Measurements from ENCODE around the gene ZSCAN10.
"Not testable (repeated sequence)": the region's sequence is repeated elsewhere in the genome, so short reads cannot be mapped to it uniquely, and the experiment has no call there.

Gene ZSCAN10

DNA sequence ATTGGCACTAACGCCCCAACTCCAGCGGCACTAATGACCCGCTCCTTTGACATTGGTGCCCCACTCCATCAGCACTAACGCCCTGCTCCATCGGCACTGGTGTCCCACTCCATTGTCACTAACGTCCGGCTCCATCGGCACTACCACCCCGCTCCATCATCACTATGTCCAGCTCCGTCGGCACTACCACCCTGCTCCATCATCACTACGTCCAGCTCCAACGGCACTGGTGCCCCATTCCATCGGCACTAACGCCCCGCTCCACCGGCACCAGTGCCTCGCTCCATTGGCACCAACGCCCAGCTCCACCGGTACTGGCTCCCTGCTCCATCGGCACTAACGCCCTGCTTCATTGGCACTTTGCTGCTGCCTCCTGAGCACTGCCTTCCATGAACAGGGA, 43.2 kb upstream of the ZSCAN10 start:
- Histone ChIP-seq H3K27me3 (ENCODE audit: low read depth, low read length) (no peaks in the 10 kb centered on the region), H3K9me3 (ENCODE audit: control insufficient read depth in 1 of 2, low read length in 2 of 2) (no peaks in the 10 kb centered on the region), H3K27ac (ENCODE audit: low read length) (no peak overlapping the region), H3K36me3 (ENCODE audit: control insufficient read depth in 1 of 2, insufficient read depth in 2 of 2, low read length in 2 of 2) (peaks cover 0 to 50% of the 10 kb centered on the region in 2 donors), H3K4me3 (ENCODE audit: low read depth in 1 of 2, low read length in 2 of 2) (no peak overlapping the region), H3K4me1 (ENCODE audit: control insufficient read depth in 1 of 2, insufficient read depth in 2 of 2, low read length in 2 of 2) (no peaks in the 10 kb centered on the region)

DNA sequence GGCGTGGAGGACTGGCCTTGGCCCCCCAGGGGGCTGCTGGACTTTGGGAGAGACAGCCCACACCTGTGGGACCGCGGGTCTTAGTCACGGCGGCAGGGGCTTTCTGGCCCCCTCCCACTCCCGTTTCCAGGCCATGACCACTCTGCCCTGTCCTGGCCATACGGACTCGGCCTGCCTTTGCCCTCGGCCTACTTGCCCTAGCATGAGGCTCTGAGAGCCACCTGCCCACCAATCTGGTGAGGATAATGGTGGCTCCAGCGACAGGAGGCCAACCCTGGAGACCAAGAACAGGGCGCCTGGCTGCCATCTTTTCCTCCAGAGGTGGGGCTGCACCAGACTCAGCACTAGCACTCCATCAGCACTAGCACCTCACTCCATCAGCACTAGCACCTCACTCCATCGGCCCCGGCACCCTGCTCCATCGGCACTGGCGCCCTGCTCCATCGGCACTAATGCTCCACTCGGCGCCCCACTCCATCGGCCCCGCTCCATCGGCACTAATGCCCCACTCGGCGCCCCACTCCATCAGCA, 42.8 kb upstream of the ZSCAN10 start:
- no peak overlapping the region for H3K27ac ChIP-seq (ENCODE audit: low read length)
- no peaks in the 10 kb centered on the region for H3K4me1 ChIP-seq (ENCODE audit: control insufficient read depth in 1 of 2, insufficient read depth in 2 of 2, low read length in 2 of 2)
- no peaks in the 10 kb centered on the region for H3K9me3 ChIP-seq (ENCODE audit: control insufficient read depth in 1 of 2, low read length in 2 of 2)
- no peak overlapping the region for H3K4me3 ChIP-seq (ENCODE audit: low read depth in 1 of 2, low read length in 2 of 2)
- H3K36me3 ChIP-seq (ENCODE audit: control insufficient read depth in 1 of 2, insufficient read depth in 2 of 2, low read length in 2 of 2), result peaks cover 0 to 50% of the 10 kb centered on the region in 2 donors
- H3K27me3 ChIP-seq (ENCODE audit: low read depth, low read length), result no peaks in the 10 kb centered on the region

DNA sequence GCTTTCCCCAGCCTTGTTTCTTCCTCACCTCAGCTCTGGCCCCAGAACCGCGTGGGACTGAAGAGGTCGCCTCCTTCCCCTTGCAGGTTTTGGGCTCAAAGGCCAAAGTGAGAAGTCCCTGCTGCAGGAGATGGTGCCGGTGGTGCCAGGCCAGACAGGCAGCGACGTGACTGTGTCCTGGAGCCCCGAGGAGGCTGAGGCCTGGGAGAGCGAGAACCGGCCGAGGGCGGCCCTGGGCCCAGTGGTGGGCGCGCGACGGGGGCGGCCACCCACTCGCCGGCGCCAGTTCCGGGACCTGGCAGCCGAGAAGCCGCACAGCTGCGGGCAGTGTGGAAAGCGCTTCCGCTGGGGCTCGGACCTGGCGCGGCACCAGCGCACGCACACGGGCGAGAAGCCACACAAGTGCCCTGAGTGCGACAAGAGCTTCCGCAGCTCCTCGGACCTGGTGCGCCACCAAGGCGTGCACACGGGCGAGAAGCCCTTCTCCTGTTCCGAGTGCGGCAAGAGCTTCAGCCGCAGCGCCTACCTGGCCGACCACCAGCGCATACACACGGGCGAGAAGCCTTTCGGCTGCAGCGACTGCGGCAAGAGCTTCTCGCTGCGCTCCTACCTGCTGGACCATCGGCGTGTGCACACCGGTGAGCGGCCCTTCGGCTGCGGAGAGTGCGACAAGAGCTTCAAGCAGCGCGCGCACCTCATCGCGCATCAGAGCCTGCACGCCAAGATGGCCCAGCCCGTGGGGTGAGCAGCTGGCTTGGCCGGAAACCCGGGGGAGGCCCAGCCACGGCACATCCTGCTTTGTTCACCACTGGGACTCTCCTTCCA, 41.7 kb upstream of the ZSCAN10 start:
- H3K4me3 ChIP-seq (ENCODE audit: low read depth in 1 of 2, low read length in 2 of 2), result no peak overlapping the region
- peaks cover 0 to 50% of the 10 kb centered on the region in 2 donors for H3K36me3 ChIP-seq (ENCODE audit: control insufficient read depth in 1 of 2, insufficient read depth in 2 of 2, low read length in 2 of 2)

DNA sequence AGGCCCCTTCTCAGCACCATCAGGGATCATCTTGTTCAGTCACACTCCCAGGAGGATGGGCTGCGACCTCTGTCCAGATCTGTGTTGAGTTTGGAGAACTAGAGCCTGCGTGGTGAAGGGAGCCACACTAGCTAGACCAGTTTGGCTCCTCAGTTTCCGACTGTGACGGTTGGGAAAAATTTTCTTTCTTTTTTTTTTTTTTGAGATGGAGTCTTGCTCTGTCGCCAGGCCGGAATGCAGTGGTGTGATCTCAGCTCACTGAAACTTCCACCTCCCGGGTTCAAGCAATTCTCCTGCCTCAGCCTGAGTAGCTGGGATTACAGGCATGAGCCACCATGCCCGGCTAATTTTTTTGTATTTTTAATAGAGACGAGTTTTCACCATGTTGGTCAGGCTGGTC, 40.5 kb upstream of the ZSCAN10 start:
- H3K36me3 ChIP-seq (ENCODE audit: control insufficient read depth in 1 of 2, insufficient read depth in 2 of 2, low read length in 2 of 2), result peaks cover 0 to 50% of the 10 kb centered on the region in 2 donors
- not testable (repeated sequence) for H3K4me1 ChIP-seq (ENCODE audit: control insufficient read depth in 1 of 2, insufficient read depth in 2 of 2, low read length in 2 of 2); H3K9me3 ChIP-seq (ENCODE audit: control insufficient read depth in 1 of 2, low read length in 2 of 2); H3K27me3 ChIP-seq (ENCODE audit: low read depth, low read length); H3K4me3 ChIP-seq (ENCODE audit: low read depth in 1 of 2, low read length in 2 of 2); H3K27ac ChIP-seq (ENCODE audit: low read length)

More for the DNA sequence above, 41.7 kb upstream of the ZSCAN10 start:
- Histone ChIP-seq H3K4me1 (ENCODE audit: control insufficient read depth in 1 of 2, insufficient read depth in 2 of 2, low read length in 2 of 2) (peaks cover 4 to 5% of the 10 kb centered on the region in 2 donors), H3K27ac (ENCODE audit: low read length) (no peak overlapping the region), H3K9me3 (ENCODE audit: control insufficient read depth in 1 of 2, low read length in 2 of 2) (no peaks in the 10 kb centered on the region), H3K27me3 (ENCODE audit: low read depth, low read length) (no peaks in the 10 kb centered on the region)

DNA sequence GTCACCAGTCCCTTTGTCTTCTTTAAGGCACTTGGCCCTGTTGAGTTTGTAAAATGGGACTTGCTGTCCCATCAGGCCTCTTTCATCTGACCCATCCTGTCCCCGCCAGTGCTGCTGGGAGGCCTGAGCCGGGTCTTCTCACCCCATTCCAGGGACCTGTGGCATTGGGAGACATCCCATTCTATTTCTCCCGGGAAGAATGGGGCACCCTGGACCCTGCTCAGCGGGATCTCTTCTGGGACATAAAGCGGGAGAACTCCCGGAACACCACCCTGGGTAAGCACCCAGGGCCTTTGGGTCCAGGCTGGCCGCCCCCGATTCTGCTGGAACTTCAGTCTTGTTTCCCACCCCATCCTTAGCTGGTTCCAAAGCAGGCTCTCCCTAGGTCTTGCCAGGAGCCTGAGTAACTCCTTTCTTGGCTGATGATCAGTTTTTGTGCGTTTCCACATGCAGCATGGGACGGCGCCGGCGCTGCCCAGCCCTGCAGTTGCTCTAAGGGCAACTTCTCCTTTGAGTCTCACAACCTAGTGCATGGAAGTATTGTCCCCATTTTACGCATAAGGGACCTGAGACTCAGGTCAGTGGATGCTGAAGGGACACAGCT, 39.8 kb upstream of the ZSCAN10 start:
- H3K27me3 ChIP-seq (ENCODE audit: low read depth, low read length), result no peaks in the 10 kb centered on the region
- peaks cover 0 to 50% of the 10 kb centered on the region in 2 donors for H3K36me3 ChIP-seq (ENCODE audit: control insufficient read depth in 1 of 2, insufficient read depth in 2 of 2, low read length in 2 of 2)
- H3K4me1 ChIP-seq (ENCODE audit: control insufficient read depth in 1 of 2, insufficient read depth in 2 of 2, low read length in 2 of 2), result peaks cover 4 to 10% of the 10 kb centered on the region in 2 donors
- H3K27ac ChIP-seq (ENCODE audit: low read length), result no peak overlapping the region
- no peak overlapping the region for H3K4me3 ChIP-seq (ENCODE audit: low read depth in 1 of 2, low read length in 2 of 2)
- no peaks in the 10 kb centered on the region for H3K9me3 ChIP-seq (ENCODE audit: control insufficient read depth in 1 of 2, low read length in 2 of 2)

DNA sequence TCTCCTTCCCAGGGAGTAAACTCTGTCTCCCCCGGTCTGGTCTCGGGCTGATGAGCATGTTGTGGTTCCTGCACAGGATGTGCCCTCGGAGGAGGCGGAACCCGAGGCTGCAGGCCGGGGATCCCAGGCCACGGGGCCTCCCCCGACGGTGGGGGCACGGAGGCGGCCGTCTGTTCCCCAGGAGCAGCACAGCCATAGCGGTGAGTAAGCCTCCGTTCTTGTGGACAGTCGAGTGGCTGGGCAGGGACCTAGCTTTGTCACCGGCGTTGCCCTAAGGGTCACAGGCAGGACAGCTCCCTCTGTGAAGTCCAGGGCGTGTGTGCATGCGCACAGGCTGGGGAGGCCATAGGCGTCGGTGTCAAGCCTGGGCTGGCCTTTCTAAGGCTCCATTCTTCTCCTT, 39.2 kb upstream of the ZSCAN10 start:
- Histone ChIP-seq H3K27me3 (ENCODE audit: low read depth, low read length) (no peaks in the 10 kb centered on the region), H3K36me3 (ENCODE audit: control insufficient read depth in 1 of 2, insufficient read depth in 2 of 2, low read length in 2 of 2) (peaks cover 0 to 50% of the 10 kb centered on the region in 2 donors), H3K9me3 (ENCODE audit: control insufficient read depth in 1 of 2, low read length in 2 of 2) (no peaks in the 10 kb centered on the region), H3K27ac (ENCODE audit: low read length) (no peak overlapping the region), H3K4me1 (ENCODE audit: control insufficient read depth in 1 of 2, insufficient read depth in 2 of 2, low read length in 2 of 2) (peaks cover 4 to 14% of the 10 kb centered on the region in 2 donors), H3K4me3 (ENCODE audit: low read depth in 1 of 2, low read length in 2 of 2) (no peak overlapping the region)

DNA sequence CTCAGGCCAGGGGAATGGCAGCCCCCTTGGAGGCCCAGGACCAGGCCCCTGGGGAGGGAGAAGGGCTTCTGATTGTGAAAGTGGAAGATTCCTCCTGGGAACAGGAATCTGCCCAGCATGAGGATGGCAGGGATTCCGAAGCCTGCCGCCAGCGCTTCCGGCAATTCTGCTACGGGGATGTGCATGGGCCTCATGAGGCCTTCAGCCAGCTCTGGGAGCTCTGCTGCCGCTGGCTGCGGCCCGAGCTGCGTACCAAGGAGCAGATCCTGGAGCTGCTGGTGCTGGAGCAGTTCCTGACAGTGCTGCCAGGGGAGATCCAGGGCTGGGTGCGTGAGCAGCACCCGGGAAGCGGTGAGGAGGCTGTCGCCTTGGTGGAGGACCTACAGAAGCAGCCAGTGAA, 38.2 kb upstream of the ZSCAN10 start:
- Histone ChIP-seq H3K36me3 (ENCODE audit: control insufficient read depth in 1 of 2, insufficient read depth in 2 of 2, low read length in 2 of 2) (peaks cover 0 to 40% of the 10 kb centered on the region in 2 donors), H3K9me3 (ENCODE audit: control insufficient read depth in 1 of 2, low read length in 2 of 2) (no peaks in the 10 kb centered on the region), H3K27ac (ENCODE audit: low read length) (no peak overlapping the region), H3K4me1 (ENCODE audit: control insufficient read depth in 1 of 2, insufficient read depth in 2 of 2, low read length in 2 of 2) (peaks cover 4 to 20% of the 10 kb centered on the region in 2 donors), H3K4me3 (ENCODE audit: low read depth in 1 of 2, low read length in 2 of 2) (no peak overlapping the region), H3K27me3 (ENCODE audit: low read depth, low read length) (no peaks in the 10 kb centered on the region)

DNA sequence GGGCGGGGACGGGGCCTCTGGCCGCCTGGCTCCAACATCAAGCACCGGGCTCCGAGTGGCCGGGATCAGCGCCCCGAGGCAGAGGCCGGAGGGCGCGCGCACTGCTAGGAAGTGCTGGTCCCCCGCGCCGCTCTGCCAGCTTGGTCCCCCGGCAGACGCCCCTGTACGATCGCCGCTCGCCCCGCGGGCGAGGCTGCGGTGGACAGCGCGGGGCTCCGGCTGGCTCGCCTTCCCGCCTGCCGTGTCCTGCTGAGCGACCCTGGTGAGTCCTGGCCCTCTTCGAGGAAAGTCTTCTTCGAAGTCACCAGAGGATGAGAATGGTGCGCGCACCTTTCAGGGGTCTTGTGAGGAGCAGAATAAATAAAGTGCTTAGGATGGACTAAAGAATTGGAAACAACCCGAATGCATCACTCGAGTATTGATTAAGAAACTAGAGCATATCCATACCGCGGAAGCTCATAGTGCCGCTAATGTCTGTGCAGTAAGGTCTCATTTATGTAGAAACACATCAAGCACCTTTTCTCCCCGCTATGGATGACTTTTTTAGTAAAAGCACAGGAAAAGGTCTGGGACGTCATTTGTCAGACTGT, 36.1 kb upstream of the ZSCAN10 start:
- H3K4me1 ChIP-seq (ENCODE audit: control insufficient read depth in 1 of 2, insufficient read depth in 2 of 2, low read length in 2 of 2), result peaks cover 4 to 23% of the 10 kb centered on the region in 2 donors
- peak overlapping the region; percentile 81 to 93 for H3K4me3 ChIP-seq (ENCODE audit: low read depth in 1 of 2, low read length in 2 of 2)
- H3K27me3 ChIP-seq (ENCODE audit: low read depth, low read length), result no peaks in the 10 kb centered on the region
- no peaks in the 10 kb centered on the region for H3K9me3 ChIP-seq (ENCODE audit: control insufficient read depth in 1 of 2, low read length in 2 of 2)
- H3K27ac ChIP-seq (ENCODE audit: low read length), result peak overlapping the region; percentile 70
- H3K36me3 ChIP-seq (ENCODE audit: control insufficient read depth in 1 of 2, insufficient read depth in 2 of 2, low read length in 2 of 2), result peaks cover 3 to 20% of the 10 kb centered on the region in 2 donors

DNA sequence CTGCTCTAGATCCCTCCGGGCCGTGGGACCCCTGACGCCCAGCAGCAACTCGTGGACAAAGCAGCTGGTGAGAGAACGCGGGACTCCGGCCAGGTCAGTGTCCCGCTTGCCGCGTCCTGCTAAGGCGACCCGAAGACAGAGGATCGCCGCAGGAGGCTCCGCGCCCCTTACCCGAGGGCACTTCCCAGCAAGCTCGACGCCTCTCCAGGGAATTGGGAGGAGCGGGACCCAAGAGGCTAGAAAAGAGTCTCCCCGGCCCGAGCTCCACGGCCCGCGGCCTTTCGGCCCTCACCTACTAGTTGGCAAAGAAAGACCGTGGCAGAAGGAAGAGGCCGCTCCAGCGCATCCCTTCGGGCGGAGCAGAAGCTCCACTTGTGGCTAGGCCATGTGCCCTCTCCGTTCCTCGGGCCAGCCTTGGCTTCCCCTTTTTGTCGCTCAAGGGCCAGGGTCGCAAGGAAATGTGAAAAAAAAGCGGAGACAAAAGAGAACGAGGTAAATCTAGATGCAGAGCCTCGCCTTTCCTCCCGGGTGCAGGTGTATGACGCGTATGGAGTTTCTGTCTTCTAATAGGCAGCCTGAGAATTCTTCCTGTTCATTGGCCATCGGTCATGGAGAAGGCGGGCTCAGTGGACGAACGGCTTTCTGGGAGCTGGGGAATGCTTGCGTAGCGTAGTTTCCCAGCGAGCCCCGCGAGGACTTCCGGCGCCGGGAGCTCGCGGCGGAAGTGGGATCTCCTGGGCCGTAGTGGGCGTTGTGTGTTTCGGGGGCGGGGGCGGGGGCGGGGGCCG, 35.4 kb upstream of the ZSCAN10 start, which contains the start of gene ZNF213:
ZNF213 (plus strand) TSS at position 692 of the 788 bp plus-strand sequence. CDS start 2,252 bp downstream, outside the sequence.
- Histone ChIP-seq H3K27ac (ENCODE audit: low read length) (peak within 1 kb of the TSS; percentile 98), H3K9me3 (ENCODE audit: control insufficient read depth in 1 of 2, low read length in 2 of 2) (no peaks in the 10 kb centered on the region), H3K4me3 (ENCODE audit: low read depth in 1 of 2, low read length in 2 of 2) (peak within 1 kb of the TSS; percentile 93 to 98), H3K4me1 (ENCODE audit: control insufficient read depth in 1 of 2, insufficient read depth in 2 of 2, low read length in 2 of 2) (peaks cover 4 to 28% of the 10 kb centered on the region in 2 donors), H3K27me3 (ENCODE audit: low read depth, low read length) (no peaks in the 10 kb centered on the region), H3K36me3 (ENCODE audit: control insufficient read depth in 1 of 2, insufficient read depth in 2 of 2, low read length in 2 of 2) (peaks cover 3 to 17% of the 10 kb centered on the region in 2 donors)

DNA sequence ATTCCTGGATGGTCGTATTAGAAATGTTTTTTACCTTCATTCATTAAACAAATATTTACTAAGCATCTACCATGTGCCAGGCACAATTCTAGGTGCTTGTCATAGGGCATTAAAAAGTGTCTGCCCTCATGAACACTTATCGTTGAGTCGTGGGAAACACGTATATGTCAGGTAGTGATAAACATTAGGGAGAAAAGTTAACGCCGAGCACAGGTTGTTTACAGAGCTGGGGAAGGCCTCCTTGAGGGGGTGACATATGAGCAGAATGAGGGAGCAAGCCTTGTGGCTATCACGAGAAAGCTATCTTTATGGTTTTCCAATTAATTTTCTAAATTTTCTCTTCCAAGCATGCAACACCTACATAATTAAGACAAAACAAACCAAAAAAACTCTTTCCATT, 34.8 kb upstream of the ZSCAN10 start:
- no peaks in the 10 kb centered on the region for H3K9me3 ChIP-seq (ENCODE audit: control insufficient read depth in 1 of 2, low read length in 2 of 2)
- peaks cover 7 to 34% of the 10 kb centered on the region in 2 donors for H3K4me1 ChIP-seq (ENCODE audit: control insufficient read depth in 1 of 2, insufficient read depth in 2 of 2, low read length in 2 of 2)
- peaks cover 3 to 11% of the 10 kb centered on the region in 2 donors for H3K36me3 ChIP-seq (ENCODE audit: control insufficient read depth in 1 of 2, insufficient read depth in 2 of 2, low read length in 2 of 2)

More for the DNA sequence above, 34.8 kb upstream of the ZSCAN10 start:
- H3K4me3 ChIP-seq (ENCODE audit: low read depth in 1 of 2, low read length in 2 of 2), result peak overlapping the region; percentile 93 to 98
- H3K27me3 ChIP-seq (ENCODE audit: low read depth, low read length), result no peaks in the 10 kb centered on the region
- H3K27ac ChIP-seq (ENCODE audit: low read length), result peak overlapping the region; percentile 98
